ENCODE results near the gene MSGN1.

The MSGN1 gene

DNA sequence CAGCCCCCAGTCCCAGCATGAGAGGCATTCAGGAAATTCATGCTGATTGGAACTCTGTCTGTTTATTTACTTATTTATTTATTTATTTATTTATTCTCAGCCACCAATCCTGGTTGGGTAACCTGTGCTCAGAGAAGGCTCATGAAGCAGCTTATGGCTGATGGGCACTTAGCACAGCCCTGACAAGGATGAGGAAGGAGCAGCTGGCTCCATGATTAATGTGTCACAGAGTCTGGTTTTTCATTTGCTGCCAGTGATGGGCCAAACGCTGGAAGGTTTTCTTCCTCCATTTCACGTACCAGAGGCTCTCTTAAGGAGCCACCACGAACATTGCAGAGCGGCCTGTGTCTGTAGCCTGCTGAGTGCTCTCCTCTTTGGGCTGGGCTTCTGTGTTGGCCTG lies 33.9 kb downstream of the MSGN1 start:
- no peak for DNase-seq

DNA sequence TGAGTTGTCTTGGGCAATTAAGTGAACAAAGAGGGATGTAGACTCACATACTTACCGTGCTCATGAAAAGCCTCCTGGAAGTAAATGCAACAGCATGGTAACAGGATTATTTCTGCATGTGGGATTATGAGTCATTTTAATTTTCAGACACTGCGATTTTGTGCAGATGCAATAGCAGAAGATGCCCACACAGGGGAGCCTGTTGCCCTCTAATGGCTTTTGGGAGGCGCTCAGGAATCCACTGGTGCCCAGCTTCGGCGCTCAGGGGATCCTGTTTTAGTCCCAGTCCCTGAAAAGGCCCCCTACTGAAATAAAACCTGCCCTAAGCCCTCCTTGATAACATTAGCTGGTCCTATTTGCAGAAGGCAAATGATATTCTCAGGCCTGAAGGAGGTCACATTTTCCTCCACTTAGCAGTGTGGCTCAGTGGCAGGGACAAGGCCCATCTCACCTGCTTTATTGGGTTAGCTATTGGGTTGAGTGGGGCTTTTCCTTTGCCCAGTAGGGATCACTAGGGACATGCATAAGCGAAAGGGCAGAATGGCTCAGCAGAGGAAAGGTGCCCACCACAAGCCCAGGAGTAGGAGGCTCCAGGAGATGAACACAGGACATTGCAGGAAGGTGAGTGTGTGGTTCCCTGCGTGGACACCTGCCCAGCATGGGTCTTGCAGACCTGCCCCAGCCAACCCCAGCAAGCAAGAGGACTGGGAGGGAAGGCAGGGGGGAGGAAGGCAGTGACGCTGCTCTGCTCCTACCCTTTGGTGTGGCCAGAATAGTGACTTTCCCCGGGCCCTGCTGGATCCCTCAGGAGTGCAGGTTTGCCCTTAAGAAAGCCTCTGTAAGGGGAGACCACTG lies 35.7 kb downstream of the MSGN1 start:
- no peak for DNase-seq

DNA sequence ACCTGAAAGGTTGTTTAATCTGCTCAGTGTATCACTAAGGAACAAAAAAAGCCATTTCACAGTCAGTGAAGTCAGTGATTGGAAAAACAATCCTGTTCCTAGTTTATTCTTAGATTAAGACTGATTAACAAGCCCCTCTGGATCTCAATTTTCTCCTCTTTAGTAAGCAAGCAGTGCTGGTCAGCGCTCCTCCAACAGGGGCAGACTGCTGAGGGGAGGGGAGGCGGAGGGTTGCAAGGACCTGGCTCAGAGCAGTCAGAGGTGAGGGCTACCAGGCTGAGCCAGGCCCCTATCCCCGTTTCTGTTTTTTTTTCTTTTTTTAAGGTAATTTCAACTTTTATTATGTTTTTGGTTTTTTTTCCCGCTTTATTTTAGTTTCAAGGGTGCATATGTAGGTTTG lies 37.5 kb downstream of the MSGN1 start:
- no peak for DNase-seq

DNA sequence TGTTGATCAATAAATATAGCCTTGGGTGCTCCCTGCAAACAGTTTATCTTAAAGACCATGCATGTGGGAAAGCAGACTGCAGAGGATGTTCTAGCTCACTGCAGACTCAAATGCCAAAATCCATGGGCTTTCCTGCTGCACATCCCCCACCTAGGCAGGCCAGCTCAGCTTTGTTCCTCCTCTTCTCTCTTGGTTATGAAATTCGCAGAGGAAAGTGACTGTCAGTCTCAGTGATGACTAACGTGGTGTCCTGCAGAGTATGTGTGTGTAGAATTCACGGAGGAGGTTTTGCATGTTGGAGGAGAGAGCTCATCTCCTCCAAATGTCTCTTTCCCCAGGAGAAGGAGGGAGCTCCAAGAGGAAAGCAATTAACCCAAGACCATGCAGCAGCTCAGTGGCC lies 40.8 kb downstream of the MSGN1 start:
- DNase-seq = no peak

DNA sequence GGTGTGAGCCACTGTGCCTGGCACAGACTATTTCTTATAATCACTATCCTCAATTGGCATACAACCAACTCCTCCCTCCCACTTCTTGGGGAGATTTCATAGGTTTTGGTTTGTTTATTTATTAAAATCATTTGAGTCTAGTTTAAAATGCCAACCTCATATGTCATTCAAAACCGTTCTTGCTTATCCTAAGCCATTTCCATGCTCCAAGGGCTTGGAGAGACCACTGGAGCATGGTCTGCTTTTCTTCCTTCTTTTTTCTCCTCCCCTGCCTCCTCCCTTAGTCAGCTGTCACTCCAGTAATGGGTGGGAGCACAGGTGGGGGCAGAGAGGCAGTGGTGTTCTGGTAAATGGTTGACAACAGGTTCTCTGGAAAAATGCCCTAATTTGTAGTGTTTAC lies 41.8 kb downstream of the MSGN1 start:
- DNase-seq = no peak

DNA sequence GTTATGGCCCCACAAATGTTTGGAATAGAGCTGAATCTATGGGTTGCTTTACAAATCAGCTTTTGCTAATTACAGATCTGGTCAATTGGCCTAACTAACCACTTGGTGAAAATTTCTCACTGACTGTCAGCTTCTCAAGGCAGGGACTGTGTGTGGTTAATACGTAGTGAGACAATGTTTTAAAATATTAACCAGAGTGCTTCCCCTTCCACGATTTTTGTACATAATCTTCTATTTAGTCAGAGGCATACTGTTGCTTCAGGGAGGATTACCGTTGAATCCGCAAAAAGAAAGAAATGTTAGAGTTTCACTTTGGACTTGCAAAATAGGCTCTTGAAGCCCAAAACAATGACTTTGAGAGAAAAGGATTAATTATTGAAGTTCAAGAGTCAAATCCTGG lies 47.3 kb downstream of the MSGN1 start:
- no peak for DNase-seq

DNA sequence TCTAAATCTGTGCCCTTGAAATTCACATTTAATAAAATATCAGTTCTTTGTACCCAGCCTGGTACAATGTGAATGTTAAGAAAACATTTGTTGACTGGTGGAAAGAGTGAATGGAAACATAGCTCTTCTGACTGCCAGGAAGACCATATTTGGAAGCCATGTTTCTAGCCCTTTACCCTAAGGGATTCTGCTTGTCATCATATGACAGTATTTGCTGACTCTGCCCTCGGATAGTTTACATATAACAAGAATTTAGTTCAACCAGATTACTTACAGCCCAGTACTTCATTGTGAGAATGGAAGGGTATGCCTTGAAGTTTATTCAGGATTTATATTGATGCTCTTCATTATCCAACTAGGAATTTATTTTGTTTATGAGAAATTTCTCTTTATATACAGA lies 48.4 kb downstream of the MSGN1 start:
- no peak for DNase-seq

DNA sequence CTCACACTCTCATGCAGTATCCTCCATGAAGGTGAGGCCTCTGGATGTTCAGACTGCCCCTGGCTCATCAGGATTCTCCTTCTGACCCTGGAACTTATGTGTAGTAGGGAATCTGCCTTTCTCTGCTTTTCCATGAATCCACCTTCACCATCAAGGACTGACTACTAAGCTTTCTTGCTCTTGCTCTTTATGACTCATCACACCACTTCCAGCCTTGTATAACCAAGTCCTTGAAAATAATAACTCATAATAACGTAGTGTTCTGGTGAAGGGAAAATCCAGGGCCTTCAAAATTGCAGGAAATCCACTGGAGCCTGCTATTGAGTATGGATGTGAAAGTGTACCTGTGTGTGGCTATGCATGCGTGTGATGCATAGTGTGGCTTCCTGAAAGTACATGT lies 50.9 kb downstream of the MSGN1 start:
- no peak for DNase-seq

All from stimulated activated naive CD4-positive, alpha-beta T cell (primary cell).